ENCODE results near the gene CMC1. TPM values are rescaled to one million over a fixed set of nuclear protein-coding genes. Genes with fewer than 3 reads are reported as not detected.

CMC1 gene
- total RNA-seq, 4 donors from 2014 or later, result 5.0 to 26.5 (median 8.6) TPM

DNA sequence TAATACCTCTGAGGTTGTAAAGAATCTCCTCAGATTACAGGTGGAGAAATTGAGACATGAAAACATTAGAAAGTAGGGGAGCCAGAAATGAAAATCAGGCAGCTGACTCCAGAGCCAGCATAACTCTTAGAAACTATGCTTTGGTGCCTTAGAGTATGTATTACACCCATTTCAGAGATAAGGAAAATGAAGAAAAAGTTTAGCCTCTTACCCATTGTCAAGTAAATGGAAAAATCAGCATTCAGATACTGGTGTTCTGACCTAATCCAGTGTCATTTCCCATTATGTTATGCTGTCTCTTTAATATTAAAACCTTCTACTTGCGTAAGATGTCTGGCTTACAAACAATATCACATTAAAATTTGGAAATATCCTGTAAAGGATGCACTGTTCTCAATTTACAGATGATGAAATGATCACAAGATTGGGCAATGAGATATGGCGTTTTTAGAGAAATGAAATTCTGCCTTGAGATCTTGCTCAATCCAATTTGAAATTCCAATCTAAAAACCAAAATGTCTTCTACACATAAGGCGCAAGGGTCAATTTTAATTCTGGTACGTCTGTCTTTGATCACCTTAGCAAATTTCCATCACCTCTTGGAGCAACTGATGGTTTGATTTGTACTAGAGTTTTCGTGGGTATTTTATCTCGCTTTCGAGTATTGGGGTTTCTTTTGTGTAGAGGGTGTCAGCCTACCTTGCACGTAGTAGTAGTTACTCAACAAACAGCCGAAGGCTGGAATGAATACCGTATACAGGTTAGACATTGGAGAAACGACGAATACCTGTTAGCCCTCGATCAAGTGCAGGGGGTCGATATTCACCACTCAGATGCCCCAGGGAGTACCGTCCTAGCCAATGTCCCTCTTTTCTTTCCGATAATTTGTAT lies 106.2 kb downstream of the CMC1 start:
- WGBS, 2 donors, result 8 to 16% methylated on average over 13 to 16 of the region's 16 CpGs
- Histone ChIP-seq H3K4me3 (peak overlapping the region; percentile 68 to 96 (median 86)), H3K36me3 (peaks cover 0 to 8% (median 0%) of the 10 kb centered on the region in 3 donors), H3K27ac (peak overlapping the region; percentile 98 to 99 (median 99)), H3K4me1 (peaks cover 5 to 66% (median 22%) of the 10 kb centered on the region in 3 donors), H3K9me3 (peaks cover 0 to 8% (median 0%) of the 10 kb centered on the region in 3 donors), H3K27me3 (no peaks in the 10 kb centered on the region)
- TF ChIP-seq, protein P1, sequence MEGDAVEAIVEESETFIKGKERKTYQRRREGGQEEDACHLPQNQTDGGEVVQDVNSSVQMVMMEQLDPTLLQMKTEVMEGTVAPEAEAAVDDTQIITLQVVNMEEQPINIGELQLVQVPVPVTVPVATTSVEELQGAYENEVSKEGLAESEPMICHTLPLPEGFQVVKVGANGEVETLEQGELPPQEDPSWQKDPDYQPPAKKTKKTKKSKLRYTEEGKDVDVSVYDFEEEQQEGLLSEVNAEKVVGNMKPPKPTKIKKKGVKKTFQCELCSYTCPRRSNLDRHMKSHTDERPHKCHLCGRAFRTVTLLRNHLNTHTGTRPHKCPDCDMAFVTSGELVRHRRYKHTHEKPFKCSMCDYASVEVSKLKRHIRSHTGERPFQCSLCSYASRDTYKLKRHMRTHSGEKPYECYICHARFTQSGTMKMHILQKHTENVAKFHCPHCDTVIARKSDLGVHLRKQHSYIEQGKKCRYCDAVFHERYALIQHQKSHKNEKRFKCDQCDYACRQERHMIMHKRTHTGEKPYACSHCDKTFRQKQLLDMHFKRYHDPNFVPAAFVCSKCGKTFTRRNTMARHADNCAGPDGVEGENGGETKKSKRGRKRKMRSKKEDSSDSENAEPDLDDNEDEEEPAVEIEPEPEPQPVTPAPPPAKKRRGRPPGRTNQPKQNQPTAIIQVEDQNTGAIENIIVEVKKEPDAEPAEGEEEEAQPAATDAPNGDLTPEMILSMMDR (IDR thresholded peaks at IDR 0.05), result no peak
- TF ChIP-seq POLR2A (IDR thresholded peaks at IDR 0.05), result peak in 1 of 4 donors; percentile 39
- intact Hi-C loops (cut with DNase I), result no loop called here
- DNase-seq, result no peak

DNA sequence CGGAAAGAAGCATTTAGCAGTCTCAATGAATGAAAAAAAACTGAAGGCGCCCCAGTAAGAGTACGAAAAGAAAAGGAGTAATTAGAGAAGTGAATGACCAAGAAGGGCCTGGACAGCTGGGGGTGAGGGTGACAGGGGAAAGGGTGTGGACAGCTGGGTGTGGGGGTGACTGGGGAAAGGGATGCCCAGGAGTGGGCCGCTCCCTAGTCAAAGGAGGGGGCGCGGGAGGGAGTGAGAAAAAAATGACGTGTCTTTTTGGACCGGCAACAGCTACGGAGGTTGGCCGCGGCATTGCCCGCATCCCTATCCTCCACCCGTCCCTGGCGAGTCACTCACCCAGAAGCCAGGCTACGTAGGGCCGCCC lies 106.8 kb downstream of the CMC1 start:
- peak; percentile 44 for DNase-seq
- H3K4me3 ChIP-seq, result peak overlapping the region; percentile 68 to 96 (median 86)
- 1% methylated on average over 16 of the region's 16 CpGs for WGBS, 2 donors
- peaks cover 5 to 60% (median 19%) of the 10 kb centered on the region in 3 donors for H3K4me1 ChIP-seq
- no peaks in the 10 kb centered on the region for H3K27me3 ChIP-seq
- intact Hi-C loops (cut with DNase I), result no loop called here
- peak overlapping the region; percentile 98 to 99 (median 99) for H3K27ac ChIP-seq
- peaks cover 0 to 14% (median 0%) of the 10 kb centered on the region in 3 donors for H3K36me3 ChIP-seq
- peaks cover 0 to 11% (median under 1%) of the 10 kb centered on the region in 3 donors for H3K9me3 ChIP-seq
- TF ChIP-seq, protein P1 (IDR thresholded peaks at IDR 0.05), result no peak
- peak in 1 of 4 donors; percentile 33 for TF ChIP-seq POLR2A (IDR thresholded peaks at IDR 0.05)

DNA sequence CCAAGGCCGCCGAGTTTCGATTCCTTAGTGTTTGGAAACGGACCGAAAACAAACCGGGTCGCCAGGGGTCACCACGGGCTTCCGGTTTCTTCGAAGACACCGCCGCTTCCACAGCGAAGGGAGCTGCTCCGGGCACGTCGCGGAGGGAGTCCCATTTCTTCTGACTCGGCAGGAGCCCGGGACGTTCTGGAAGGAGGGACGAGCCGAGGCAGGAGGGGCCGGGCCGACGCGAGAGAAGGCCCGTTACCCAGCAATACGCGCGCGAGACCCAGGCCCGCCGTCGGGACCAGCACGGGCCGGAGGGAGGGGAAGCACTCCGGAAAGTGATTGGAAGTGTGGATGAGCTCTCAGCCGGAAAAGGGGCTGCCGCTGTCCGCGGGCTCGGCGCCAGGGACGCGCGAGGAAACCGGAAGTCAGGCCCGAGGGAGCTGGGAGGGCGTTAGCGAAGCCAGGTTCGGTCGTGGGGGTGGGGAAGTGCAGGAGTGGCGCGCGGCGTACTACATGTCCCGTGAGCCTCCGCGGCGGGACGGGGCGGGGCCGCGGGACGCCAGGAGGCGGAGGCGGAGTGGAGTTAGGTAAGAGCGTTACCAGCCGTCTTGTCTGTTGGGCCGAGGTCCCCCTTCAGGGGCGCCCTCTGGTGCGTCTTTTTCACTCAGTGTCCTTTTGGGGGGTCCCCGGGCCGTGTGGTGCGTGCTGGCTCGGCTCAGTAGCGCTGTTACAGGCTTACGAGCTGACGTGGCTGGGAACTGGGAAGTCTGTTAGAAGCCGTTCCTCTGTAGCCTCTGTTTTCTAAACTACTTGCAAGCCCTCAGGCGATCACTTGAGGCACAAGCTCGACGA lies 107.4 kb downstream of the CMC1 start, which contains the start of the genes AZI2 and ZCWPW2:
Gene AZI2, minus strand, starts transcription at position 196 of the 840 bp plus-strand sequence. CDS start 8,207 bp downstream, outside the sequence.
Gene ZCWPW2, plus strand, starts transcription at position 93 of the 840 bp plus-strand sequence. CDS start 64,348 bp downstream, outside the sequence.
- TF ChIP-seq POLR2A (IDR thresholded peaks at IDR 0.05), result peak in 3 of 4 donors; percentile 53 to 75 (median 73)
- TF ChIP-seq, protein P1 (IDR thresholded peaks at IDR 0.05), result peak in 2 of 6 experiments; percentile 13 to 16
- Histone ChIP-seq H3K36me3 (peaks cover 0 to 20% (median 0%) of the 10 kb centered on the region in 3 donors), H3K9me3 (peaks cover 0 to 17% (median 7%) of the 10 kb centered on the region in 3 donors), H3K27me3 (no peaks in the 10 kb centered on the region), H3K4me3 (peak within 1 kb of the TSS; percentile 68 to 96 (median 86)), H3K4me1 (peaks cover 5 to 54% (median 13%) of the 10 kb centered on the region in 3 donors), H3K27ac (peak within 1 kb of the TSS; percentile 98 to 99 (median 99))
- intact Hi-C loops (cut with DNase I), result no loop called here
- peak; percentile 80 for DNase-seq
- 0 to 1% methylated on average over 10 to 33 of the region's 83 CpGs for WGBS, 2 donors

DNA sequence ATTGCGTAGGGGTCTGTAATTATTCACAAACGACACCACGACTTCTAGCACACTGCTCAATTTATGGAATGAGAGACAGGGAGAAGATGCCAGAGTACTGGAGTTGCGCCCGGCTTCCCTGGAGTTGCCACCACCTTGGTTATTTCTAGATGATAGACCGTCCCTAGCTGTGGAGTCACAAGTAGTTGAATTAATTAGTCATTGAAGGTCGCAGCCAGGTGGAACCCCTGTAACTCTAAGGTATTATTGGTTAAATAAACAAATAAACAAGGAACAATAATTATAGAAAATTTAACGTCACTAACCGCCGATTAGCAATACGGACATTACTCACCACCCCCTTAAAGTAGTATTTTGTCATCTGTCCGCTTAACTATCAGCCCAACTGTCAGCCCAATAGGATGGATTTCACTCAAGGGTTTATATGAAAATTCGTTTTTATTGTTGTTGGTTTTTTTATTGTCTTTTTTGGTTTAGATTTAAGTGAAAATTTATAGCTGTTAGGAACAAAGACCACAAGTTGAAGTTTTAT lies 108.1 kb downstream of the CMC1 start:
- no peak for DNase-seq
- H3K4me1 ChIP-seq, result peaks cover 5 to 47% (median 10%) of the 10 kb centered on the region in 3 donors
- H3K27me3 ChIP-seq, result no peaks in the 10 kb centered on the region
- intact Hi-C loops (cut with DNase I), result no loop called here
- TF ChIP-seq, protein P1 (IDR thresholded peaks at IDR 0.05), result no peak
- TF ChIP-seq POLR2A (IDR thresholded peaks at IDR 0.05), result no peak
- peaks cover 0 to 22% (median 0%) of the 10 kb centered on the region in 3 donors for H3K36me3 ChIP-seq
- H3K27ac ChIP-seq, result peak overlapping the region; percentile 98 to 99 (median 99)
- peak overlapping the region; percentile 68 to 96 (median 86) for H3K4me3 ChIP-seq
- peaks cover 0 to 20% (median 7%) of the 10 kb centered on the region in 3 donors for H3K9me3 ChIP-seq
- WGBS, 2 donors, result 19 to 21% methylated on average over 13 of the region's 13 CpGs

Other genes starting within 250 kb of the CMC1 start
- 1 to 10 TPM in 1 of 4 donors, under 1 TPM in 3; 0.35 to 1.3 (median 0.74) TPM for gene ZCWPW2, start 107.1 kb downstream of the CMC1 start, total RNA-seq
- 100 to 1,000 TPM in 1 of 4 donors, 10 to 100 TPM in 3; 42.1 to 178 (median 54.8) TPM for gene AZI2, start 107.2 kb downstream of the CMC1 start, total RNA-seq

Data from esophagus squamous epithelium (tissue), 5 donors.